Smooth muscle cell (in vitro differentiated cells): Measurements from ENCODE around the gene GSK3A. TPM values are rescaled to one million over a fixed set of nuclear protein-coding genes. Genes with fewer than 3 reads are reported as not detected.

Experiments
- DNase-seq: peaks from one replicate; lab custom pipeline; 2025; ENCODE audit not compliant: unreplicated experiment; lab: John Stamatoyannopoulos, UW
- H2AFZ ChIP-seq: fragments of 200-600 bp; sonication (generic); 2 replicates; pipeline ENCODE4 v1.6.0; 2016; ENCODE audit warnings: antibody characterized with exemption, low read depth, mild to moderate bottlenecking
- H3F3A ChIP-seq: fragments of 200-600 bp; sonication (generic); 2 replicates; pipeline ENCODE4 v1.6.0; 2017; ENCODE audit warnings: antibody characterized with exemption, low read depth
- H3K27ac ChIP-seq: fragments of 200-600 bp; sonication (generic); 2 replicates; pipeline ENCODE4 v1.5.1; 2016; ENCODE audit warnings: low read depth, mild to moderate bottlenecking
- H3K27me3 ChIP-seq: fragments of 200-600 bp; sonication (generic); 2 replicates; pipeline ENCODE4 v1.6.1; 2016; ENCODE audit warnings: low read depth, mild to moderate bottlenecking
- H3K36me3 ChIP-seq: fragments of 200-600 bp; sonication (generic); 2 replicates; pipeline ENCODE4 v1.5.1; 2016; ENCODE audit warnings: low read depth
- H3K4me1 ChIP-seq: fragments of 200-600 bp; sonication (generic); 2 replicates; pipeline ENCODE4 v1.5.1; 2016; ENCODE audit warnings: low read depth
- H3K4me2 ChIP-seq: fragments of 200-600 bp; sonication (generic); 2 replicates; pipeline ENCODE4 v1.6.0; 2016; ENCODE audit warnings: mild to moderate bottlenecking
- H3K4me3 ChIP-seq: fragments of 200-600 bp; sonication (generic); 2 replicates; pipeline ENCODE4 v1.5.1; 2016; ENCODE audit warnings: mild to moderate bottlenecking
- H3K79me2 ChIP-seq: fragments of 200-600 bp; sonication (generic); 2 replicates; pipeline ENCODE4 v1.6.0; 2016; ENCODE audit warnings: low read depth, mild to moderate bottlenecking
- H3K9ac ChIP-seq: fragments of 200-600 bp; sonication (generic); 2 replicates; pipeline ENCODE4 v1.6.0; 2016; ENCODE audit warnings: low read depth
- H3K9me3 ChIP-seq: fragments of 200-600 bp; sonication (generic); replicated peaks from 2 replicates; pipeline ENCODE4 v1.5.1; 2016; ENCODE audit warnings: low read depth
- H4K20me1 ChIP-seq: fragments of 200-600 bp; sonication (generic); 2 replicates; pipeline ENCODE4 v1.6.0; 2016; ENCODE audit warnings: low read depth
- CTCF ChIP-seq: fragments of 200-600 bp; sonication (generic); IDR thresholded peaks from 2 replicates; pipeline ENCODE4 v1.5.1; 2017; ENCODE audit warnings: borderline replicate concordance, mild to moderate bottlenecking, antibody characterized with exemption; ENCODE audit not compliant: insufficient read depth, poor library complexity, severe bottlenecking
- WGBS: methylation state at CpG from one replicate; pipeline ENCODE4 v1.1.7; 2016; ENCODE audit warnings: low lambda C conversion rate; 5-methylcytosine and 5-hydroxymethylcytosine counted together
- polyA plus RNA-seq: library from polyadenylated mRNA; unstranded; fragments of >200 nt; fragmentation: Nextera tagmentation; extraction: Ambion mirVana; gene quantifications from 2 replicates; pipeline ENCODE4 v1.2.1, GENCODE V29; 2016
- total RNA-seq: library from RNA; depleted of rRNA; stranded (reverse); fragments of >200 nt; gene quantifications from 2 replicates; pipeline ENCODE4 v1.2.3, GENCODE V29; 2014

GSK3A gene
- total RNA-seq: 26.0 and 27.4 TPM in 2 replicates
- 34.6 and 39.0 TPM in 2 replicates for polyA plus RNA-seq

GRCh38 chr19:42242512-42243409 is at the start of gene GSK3A:
GSK3A (minus strand) TSS chr19:42242602; CDS start chr19:42242465, 137 bp downstream.
- H3F3A ChIP-seq: peaks cover 22% of the 10 kb centered on the region
- no peaks in the 10 kb centered on the region for H3K27me3 ChIP-seq
- TF ChIP-seq CTCF: no peak
- H3K4me3 ChIP-seq: peak within 1 kb of the TSS; percentile 57
- peaks cover 42% of the 10 kb centered on the region for H3K79me2 ChIP-seq
- H3K9ac ChIP-seq: peak within 1 kb of the TSS; percentile 93
- no peaks in the 10 kb centered on the region for H3K36me3 ChIP-seq
- H2AFZ ChIP-seq: no peak within 1 kb of the TSS
- H3K9me3 ChIP-seq: no peaks in the 10 kb centered on the region
- WGBS: 1% methylated on average over 73 of the region's 76 CpGs
- peak; percentile 92 for DNase-seq
- peaks cover 50% of the 10 kb centered on the region for H4K20me1 ChIP-seq
- peak within 1 kb of the TSS; percentile 100 for H3K4me2 ChIP-seq
- peak within 1 kb of the TSS; percentile 74 for H3K27ac ChIP-seq
- peaks cover 15% of the 10 kb centered on the region for H3K4me1 ChIP-seq

- H3K36me3 ChIP-seq: no peaks in the 10 kb centered on the region
- no peak for DNase-seq
- H2AFZ ChIP-seq: no peak overlapping the region
- H3K27ac ChIP-seq: no peak overlapping the region
- no peaks in the 10 kb centered on the region for H3K79me2 ChIP-seq
- 84% methylated on average over 9 of the region's 9 CpGs for WGBS
- H3K9ac ChIP-seq: no peak overlapping the region
- H3K4me1 ChIP-seq: no peaks in the 10 kb centered on the region
- H3K4me3 ChIP-seq: no peak overlapping the region
- H3F3A ChIP-seq: peaks cover 8% of the 10 kb centered on the region
- H3K4me2 ChIP-seq: no peak overlapping the region
- no peaks in the 10 kb centered on the region for H3K9me3 ChIP-seq
- TF ChIP-seq CTCF: no peak
- no peaks in the 10 kb centered on the region for H3K27me3 ChIP-seq
- peaks cover 42% of the 10 kb centered on the region for H4K20me1 ChIP-seq
Observed at GRCh38 chr19:42291435-42291810, 49.0 kb upstream of the GSK3A start.

- no peak overlapping the region for H3K9ac ChIP-seq
Observed at GRCh38 chr19:42290523-42291434, 48.4 kb upstream of the GSK3A start.

More at GRCh38 chr19:42290523-42291434, 48.4 kb upstream of the GSK3A start:
- Histone ChIP-seq H3K36me3 (no peaks in the 10 kb centered on the region), H3K27me3 (no peaks in the 10 kb centered on the region), H3K27ac (no peak overlapping the region), H3F3A (peaks cover 5% of the 10 kb centered on the region), H3K4me1 (peaks cover 2% of the 10 kb centered on the region), H3K4me3 (no peak overlapping the region), H3K4me2 (no peak overlapping the region), H3K9me3 (no peaks in the 10 kb centered on the region), H2AFZ (no peak overlapping the region), H3K79me2 (peaks cover 4% of the 10 kb centered on the region), H4K20me1 (peaks cover 47% of the 10 kb centered on the region)
- 96% methylated on average over 23 of the region's 31 CpGs for whole genome bisulfite sequencing
- no peak for DNase-seq
- peak; percentile 51 for TF ChIP-seq CTCF
